Right forelimb (tissue), 1 donor: ENCODE data around the gene DOLPP1.

Experiments used
- DNase-seq: peaks from one replicate; pipeline ENCODE4 v3.0.0-alpha.2; 2018

Gene DOLPP1

DNA sequence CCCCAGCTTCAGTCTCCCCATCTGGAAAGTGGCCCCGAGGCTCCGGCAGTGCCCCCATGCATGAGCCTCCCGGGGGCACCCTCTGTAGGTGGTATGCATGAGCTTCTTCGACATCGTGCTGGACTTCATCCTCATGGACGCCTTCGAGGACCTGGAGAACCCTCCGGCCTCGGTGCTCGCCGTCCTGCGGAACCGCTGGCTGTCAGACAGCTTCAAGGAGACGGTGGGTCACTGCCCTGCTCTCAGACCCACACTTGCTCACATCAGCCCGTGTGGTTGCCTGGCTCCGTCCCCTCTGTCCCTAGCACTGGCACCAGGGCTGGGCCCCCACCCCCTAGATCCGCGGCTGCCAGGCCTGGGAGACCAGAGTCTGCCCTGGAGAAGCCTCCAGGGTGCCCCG is 12.8 kb upstream of the DOLPP1 start:
- DNase-seq: no peak

DNA sequence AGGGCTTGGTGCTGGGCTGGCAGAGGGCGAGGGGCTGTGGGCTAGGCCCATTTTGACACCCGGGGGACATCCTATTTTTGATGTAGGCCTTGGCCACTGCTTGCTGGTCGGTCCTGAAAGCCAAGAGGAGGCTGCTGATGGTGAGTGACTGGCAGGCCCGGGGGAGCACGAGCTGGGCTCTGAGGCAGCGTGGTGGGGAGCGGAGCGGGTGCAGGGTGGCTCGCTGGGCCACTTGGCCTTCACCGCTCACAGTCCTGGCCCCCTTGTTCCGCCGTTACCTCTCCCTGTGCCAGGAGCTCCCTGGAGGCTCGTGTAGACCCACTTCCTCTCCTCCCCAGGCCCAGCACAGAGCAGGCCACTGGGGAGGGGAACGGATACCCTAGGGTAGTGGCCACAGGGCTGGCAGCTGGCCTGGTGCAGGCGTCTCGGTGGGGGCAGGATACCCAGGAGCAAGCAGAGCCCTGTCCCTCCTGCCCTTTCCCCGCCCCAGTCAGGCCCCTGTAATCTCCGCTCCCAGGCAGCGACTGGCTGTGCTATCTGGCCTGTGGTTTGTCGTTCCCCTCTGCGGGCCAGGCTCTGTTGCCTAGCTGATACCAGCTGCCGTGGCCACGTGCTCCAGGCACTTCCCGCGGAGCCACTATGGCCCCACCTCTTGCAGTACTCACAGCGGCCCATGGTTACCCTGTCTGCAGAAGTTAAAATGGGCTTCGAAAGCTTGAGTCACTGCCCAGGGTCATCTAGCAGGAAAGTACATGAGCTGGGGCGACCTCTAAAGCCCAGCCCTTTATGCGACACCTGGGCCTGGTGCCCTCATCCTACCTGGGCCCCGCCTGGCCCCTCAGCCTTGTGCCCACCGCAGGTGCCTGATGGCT is 11.7 kb upstream of the DOLPP1 start:
- DNase-seq: no peak

DNA sequence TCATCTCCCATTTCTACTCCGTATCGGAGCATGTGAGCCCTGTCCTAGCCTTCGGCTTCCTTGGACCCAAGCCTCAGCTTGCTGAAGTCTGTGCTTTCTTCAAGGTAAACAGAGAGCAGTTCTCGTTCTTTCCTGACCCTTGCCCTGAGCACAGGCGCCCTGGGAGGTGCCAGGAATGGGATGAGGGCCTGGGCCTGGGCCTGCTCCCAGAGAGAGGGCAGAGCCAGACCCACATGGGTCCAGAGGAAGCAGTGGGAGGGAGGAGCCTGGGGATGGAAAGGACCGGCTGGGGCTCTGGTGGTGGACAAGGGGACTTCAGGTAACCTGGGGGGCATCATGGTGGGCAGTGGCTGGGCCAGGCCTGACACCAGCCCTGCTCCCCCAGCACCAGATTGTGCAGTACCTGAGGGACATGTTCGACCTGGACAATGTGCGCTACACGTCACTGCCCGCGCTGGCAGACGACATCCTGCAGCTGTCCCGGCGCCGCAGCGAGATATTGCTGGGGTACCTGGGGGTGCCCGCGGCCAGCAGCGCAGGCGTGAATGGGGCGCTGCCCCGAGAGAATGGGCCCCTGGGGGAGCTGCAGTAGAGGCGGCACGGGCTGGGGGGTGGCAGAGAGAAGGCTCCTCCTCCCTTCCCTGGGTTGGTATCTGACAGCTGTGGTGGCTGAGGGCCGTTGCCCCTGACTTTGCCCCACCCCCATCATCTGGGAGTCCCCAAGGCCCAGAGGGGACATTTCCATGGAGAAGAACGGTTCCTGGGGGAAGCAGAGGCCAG is 10.9 kb upstream of the DOLPP1 start:
- no peak for DNase-seq

DNA sequence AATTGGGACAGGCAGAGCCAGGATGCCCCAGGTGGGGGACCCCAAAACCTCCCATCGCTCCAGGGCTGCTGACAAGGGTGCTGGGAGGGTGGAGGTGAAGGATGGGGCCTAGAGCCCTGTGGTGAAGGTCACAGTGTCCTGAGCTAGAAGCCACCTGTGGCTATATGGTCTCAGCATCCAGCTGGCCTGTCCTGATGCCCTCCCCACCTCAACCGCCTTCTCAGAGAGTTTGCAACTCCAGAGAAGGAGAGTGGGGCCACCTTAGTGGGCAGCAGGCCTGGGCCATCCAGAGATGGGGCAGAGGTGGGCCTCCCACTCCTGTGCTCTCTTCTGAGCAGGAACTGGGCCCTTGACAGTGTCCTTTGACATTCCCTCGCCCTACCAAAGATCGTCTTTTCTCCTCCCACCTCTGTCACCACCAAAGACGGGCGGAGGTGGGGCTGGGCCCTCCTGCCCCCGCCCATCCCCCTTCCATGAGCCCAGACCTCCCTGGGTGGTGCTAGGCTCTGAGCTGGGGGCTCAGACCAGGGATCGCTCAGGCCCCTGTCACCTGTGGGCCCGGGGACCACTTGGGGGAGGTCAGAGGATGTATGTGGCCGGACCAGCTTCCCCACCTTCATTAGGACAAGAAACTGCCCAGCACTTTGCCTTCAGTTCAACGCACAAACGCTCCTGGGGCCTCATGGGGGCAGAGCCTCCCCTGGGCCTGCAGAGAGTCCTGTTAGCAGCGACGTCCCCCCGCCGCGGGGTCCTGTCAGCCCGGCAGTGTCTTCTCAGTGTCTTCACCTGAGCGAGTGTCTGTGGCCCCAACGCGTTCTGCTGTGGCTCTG is 10.0 kb upstream of the DOLPP1 start:
- DNase-seq: no peak

DNA sequence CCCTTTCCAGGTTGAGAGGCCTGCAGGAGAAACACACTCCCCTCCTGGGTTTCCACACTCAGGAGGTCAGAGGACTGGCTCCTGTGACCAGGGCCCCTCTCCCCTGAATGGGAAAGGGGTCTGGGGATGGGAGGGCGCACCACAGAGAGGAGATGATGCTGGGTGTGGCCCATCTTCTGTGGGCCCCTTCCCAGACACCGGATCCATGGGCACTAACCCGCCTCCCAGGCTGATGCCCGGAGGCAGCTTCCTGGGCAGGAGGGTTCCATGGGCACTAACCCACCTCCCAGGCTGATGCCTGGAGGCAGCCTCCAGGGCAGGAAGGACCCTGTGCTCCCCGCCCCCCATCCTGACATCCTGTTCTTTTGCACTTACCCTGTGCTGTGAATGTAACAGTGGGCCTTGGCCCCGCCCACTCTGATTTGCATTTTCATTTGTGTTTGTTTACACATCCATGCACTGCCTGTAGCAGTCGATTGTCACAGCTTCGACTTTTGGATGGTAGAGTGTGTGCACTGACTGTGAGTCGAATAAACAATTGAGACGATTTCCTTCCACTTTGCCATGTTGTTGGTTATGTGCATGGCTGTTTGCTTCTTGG is 9.3 kb upstream of the DOLPP1 start:
- no peak for DNase-seq

DNA sequence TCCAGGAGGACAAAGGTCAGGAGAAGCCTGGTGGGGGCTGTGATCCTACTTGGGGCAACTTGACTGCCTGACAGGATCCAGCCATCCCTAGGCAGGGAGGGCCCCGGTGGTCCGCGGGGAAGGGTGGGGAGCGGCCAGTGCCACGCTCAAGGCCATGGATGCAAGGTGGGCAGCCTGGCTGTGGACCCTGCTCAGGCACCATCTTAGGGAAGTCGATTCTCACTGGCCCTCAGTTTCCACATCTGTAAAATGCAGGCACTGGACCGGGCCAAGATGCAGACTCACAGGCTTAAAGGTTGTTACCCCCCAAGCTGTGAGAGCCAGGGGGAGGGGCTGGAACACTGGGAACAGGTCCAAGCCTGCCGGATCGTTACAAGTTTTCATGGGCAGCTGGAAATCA is 8.7 kb upstream of the DOLPP1 start:
- no peak for DNase-seq

DNA sequence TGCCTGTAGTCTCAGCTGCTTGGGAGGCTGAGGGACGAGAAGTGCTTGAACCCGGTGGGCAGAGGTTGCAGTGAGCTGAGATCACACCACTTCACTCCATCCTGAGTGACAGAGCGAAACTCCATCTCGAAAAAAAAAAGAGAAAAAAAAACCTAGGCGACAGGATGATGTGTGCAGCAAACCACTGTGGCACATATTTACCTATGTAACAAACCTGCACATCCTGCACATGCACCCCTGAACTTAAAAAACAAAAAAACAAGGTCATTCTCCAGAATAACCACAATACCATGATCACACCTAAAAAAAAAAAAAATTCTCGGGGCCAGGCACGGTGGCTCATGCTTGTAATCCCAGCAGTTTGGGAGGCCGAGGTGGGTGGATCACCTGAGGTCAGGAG is 7.5 kb upstream of the DOLPP1 start:
- DNase-seq: no peak

DNA sequence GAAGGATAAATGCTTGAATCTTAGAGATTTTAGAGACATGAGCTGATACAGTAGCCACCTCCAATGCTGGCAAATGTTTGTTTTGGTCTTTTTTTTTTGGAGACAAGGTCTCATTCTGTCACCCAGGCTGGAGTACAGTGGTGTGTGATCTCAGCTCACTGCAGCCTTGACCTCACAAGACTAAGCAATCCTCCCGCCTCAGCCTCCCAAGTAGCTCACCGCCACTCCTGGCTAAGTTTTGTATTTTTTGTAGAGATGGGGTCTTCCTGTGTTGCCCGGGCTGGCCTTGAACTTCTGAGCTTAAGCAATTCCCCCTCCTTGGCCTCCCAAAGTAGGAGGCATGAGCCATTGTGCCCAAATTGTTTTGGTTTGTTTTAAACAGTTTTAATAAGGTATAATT is 6.8 kb upstream of the DOLPP1 start:
- DNase-seq: no peak

DNA sequence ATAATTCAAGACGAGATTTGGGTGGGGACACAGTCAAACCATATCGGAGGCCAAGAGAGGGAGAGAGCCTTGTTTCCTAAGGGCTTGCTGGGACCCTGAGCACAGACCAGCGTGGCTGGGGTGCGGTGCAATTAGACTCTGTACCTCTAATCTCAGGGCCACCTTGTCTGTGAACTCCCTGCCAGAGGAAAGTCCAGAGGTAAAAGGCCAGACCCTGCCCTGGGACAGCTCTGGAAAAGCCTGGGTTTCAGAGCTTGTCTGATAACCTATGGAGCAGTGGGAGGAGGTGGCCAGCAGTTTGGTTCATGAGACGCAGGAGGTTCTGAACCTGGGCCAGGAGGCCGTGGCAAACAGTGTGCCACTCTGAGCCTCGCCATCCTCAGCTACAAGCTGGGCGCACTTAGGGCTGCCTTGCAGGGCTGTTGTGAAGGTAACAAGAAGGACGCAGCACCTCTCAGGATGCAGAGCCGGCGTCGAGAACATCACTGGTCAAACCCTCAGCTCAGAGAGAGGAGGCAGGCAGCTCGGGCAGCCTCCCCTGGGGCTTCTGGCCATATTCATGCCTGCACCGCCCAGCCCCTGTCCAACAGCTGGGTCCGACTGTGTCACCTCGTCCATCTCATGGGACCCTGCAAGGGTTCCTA is 4.8 kb upstream of the DOLPP1 start:
- DNase-seq: no peak

DNA sequence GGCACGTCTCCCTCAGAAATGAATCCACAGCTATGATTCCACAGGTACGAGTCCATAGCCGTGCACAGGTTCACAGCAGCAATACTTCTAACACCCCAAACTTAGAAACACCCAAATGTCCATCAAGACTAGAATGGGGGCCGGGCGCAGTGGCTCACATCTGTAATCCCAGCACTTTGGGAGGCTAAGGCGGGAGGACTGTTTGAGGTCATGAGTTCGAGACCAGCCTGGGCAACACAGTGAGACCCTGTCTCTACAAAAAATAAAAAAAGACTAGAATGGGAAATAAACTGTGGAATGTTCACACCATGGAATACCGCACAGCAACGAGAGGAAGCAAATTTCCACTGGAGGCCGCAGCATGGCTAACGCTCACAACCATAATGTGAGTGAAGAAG is 4.3 kb upstream of the DOLPP1 start:
- no peak for DNase-seq

DNA sequence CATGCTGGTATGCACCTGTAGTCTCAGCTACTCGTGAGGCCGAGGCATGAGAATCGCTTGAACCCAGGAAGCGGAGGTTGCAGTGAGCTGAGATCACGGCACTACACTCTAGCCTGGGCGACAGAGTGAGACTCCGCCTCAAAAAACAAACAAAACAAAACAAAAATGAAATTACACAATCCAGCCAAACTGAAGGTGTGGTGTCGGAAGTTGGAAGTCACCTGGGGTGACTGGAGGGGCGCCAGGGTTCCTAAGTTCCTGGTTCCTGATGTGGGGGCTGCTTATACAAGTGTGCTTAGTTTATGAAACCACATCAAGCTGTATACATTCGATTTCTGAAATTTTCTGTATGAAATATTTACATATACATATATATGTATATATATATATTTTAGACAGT is 3.7 kb upstream of the DOLPP1 start:
- DNase-seq: no peak

DNA sequence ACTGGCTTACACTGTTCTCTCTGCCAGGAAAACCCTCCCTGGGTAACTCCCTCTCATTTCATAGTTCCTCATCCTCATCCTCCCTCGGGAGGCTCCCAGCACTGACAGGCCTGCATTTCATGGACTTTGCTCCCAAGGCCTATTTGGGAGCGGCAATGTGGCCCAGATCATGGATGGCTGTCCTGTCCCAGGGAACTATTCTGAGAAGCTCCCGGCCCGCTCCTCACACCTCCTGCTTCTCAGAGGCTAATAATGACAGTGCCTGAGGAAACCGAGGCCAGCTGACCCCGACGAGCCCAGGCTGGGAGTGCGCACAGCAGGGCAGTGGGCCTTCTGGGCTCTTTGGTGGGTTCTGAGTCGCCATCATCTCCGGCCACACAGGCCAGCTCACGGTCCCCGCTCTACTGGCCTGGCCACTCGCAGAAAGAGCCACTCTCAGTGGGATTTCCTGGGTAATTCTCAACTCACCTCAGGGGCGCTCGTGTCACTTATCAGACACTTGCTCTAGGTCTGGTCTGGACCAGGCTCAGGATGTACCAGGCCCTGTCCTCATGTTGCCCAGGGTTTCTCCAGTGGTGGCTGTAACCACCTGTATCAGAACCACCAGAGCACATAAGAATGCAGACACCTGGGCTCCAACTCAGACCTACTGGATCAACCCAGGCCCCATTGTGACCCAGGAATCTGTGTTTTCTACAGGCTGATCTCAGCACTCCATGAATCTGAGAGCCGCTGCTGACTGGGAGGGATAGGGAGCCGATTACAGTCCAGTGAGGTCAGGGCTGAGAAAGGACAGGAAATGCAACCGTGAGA is 2.0 kb upstream of the DOLPP1 start:
- no peak for DNase-seq

DNA sequence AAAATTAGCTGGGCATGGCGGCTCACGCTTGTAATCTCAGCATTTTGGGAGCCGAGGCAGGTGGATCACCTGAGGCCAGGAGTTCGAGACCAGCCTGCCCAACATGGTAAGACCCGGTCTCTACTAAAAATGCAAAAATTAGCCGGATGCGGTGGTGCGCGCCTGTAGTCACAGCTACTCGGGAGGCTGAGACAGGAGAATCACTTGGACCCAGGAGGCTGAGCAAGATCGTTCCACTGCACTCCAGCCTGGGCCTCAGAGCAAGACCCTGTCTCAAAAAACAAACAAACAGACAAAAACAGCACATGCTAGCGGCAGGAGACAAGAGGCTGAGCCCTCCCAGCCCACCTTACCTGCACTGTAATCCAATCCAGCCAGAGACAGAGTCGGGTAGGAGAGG is 1.1 kb upstream of the DOLPP1 start:
- no peak for DNase-seq

DNA sequence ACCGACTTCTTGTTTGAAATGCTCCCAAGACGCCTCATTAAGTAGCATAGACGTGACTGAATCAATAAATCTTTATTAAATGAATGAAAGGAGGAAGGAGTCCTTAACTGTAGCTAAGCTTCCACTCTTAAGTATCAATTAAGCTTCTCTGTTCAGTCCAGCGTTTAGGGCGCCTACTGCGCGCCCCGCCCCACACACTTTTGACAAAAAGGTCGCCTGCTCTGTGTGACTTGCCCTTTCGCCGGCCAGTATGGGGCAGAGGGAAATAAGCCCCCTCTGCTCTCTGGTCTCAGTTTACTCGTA is 662 bp upstream of the DOLPP1 start:
- DNase-seq: no peak

DNA sequence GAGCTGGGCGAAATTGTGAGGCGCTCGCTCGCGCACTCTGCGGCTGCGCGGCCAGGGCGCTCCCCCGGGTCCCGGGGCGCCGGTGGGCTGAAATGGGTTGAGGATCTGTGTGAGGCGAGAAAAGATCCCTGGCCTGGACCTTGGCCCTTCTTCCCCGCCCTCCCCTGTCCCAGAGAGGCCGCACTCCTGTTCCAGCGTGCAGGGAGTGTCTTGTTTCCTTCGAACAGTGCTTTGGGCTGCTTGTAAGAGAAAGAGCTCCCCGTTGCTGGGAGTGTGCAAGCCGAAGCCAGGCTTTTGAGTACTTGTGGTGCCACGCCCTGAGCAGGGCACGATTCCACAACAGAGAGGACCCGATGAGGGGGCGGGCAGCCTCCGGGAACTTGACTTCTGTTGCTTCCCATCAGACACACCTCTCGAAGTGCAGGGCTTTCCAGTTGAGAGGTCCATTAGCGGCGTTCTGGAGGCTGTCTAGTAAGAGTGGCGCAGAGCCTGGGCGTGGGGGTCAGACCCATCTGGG is 535 bp downstream of the DOLPP1 start:
- DNase-seq: no peak

DNA sequence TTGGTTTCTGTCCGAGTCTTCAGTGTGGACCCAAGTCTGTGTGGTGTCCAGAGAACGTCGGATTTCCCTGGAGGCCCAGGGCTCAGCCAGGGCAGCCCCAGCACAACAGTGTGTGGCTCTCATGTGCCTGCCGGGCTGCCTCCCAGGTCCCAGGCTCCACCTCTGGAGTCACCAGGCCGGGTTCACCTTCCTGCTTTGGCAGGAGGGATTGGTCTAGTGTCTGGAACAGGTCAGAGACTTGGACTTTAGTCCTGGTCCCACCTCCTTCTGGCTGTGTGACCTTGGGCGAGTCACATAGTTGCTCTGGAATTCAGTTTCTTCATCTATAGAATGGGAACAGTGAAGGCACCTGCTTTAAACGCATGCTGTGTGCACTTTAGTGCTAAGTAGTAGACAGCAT is 3.2 kb downstream of the DOLPP1 start:
- no peak for DNase-seq

DNA sequence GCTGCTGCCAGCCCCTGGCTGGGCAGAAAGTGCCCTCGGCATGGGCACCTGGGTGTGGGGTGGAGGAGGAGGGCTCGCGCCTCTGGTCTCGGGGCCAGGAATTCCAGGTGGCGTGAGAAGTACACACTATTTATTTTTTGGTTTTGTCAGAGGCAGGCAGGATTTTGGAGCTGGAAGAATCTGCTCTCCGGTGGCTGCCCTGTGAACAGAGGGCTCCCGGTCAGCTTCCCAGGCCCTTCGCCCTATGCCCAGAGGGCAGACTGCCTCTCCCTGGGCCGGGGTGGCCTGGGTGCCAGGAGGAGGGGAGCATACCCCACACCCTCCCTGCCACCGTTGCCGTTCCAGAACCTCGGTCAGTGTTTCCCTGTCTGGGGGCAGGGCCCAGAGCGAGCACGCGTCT is 8.3 kb downstream of the DOLPP1 start:
- no peak for DNase-seq

DNA sequence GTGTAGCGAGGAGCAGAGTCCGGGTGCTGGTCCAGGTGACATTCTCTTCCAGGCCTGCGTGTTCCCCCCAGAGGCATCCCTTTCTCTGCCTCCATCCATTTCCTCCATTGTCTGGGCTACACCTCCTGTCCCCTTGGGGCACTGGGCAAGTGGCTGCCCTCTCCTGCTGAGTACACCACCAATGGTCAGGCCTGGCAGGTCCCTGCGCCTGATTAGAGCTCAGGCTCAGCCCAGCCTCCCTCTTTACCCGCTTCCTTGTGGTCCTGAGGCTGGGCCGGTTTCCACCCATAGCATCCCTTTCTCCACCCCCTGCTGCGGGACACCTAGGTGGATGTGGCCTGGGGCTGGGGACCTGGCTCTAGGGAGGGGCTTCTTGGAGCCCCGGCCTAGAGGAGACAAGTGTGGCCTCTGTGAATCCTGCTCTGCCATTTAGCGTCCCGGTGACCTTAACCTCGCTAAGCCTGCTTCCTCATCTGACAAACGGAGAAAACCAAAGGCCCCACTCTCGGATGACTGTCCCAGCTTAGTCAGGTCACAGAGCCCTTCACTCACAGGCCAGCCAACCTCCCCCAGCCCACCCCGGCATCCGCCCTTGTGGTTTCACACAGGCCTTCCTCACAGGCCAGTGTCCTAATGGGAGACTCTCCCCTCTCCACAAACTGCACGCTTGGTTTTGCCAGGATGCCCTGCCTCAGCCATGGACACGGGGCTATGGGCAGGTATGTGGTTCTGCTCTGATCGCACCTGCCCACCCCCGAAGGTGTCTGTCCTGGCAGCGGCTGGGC is 12.9 kb downstream of the DOLPP1 start:
- DNase-seq: no peak

DNA sequence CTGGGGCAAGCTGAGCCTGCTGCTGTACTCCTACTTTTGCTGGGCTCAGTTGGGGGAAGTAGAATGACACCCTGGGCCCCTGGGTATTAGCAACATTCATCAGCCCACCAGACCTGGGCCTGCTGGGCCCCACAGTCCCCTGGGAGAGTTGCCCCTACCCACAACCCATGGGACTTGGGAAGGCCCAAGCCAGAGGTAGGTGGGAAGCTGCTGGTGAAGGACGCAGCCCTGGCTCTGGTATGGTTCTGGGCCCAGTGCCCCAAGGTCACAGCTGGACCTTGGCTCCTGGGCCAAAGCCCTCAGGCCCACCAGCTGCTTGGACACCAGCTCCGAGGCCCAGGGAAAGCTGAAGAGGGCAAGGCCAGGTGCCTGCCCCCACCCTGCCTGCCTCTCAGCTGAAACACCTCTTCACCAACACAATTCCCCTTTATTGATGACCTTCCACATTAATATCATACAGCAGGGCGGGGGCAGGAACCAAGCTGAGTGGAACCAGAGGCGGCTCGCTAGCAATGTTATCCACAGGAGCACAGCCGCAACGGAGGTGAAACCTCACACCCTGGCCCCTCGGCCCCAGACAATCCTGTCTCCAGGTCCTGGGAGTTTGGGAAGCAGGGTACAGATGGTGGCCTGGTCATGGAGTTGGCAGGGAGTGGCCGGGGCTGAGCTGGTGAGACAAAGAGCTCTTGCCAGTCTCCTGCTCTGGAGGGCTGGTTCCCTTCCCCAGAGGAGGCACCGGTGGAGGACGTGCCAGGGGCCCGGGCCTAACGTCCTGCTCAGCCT is 13.7 kb downstream of the DOLPP1 start:
- no peak for DNase-seq

DNA sequence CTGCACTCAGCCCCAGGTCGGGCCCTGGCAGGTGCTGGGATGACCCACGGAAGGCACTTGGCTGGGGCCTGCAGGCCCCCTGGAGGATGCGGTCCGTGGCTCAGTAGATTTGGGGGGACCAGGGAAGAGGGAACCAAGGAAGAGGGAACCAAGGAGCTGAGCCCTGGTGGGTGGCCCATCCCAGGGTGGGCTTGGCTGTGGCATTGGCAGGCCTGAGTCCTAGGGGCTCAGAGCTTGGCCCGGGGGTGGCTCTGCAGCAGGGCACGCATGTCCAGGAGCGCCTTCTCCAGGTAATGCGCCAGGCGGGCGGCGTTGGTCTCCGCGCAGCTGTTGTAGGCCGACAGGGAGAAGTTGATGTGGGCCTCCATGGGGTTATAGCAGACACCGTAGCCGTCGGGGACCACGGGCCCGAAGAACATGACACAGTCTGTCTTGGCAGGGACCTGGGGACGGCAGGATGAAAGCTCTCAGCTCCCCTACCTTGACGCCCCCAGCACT is 14.3 kb downstream of the DOLPP1 start:
- no peak for DNase-seq
